Esophagus mucosa (tissue), 1 donor: ENCODE measurements around the gene OSBPL9. TPM values are rescaled to one million over a fixed set of nuclear protein-coding genes. Genes with fewer than 3 reads are reported as not detected.
"Not testable (repeated sequence)": the region's sequence is repeated elsewhere in the genome, so short reads cannot be mapped to it uniquely, and the experiment has no call there.

Source experiments
- ATAC-seq: fragments of 200-7000 bp; cut with Tn5 transposase; one replicate; pipeline ENCODE4 v1.9.1; 2020
- total RNA-seq: library from RNA; stranded (reverse); gene quantifications from one replicate; pipeline ENCODE4 v1.2.4, GENCODE V29; 2023
- donor health status: DM: yes; HTN: yes; CAD: no.

OSBPL9 gene
- total RNA-seq, 1 donor from 2014 or later = 32.5 TPM

GRCh38 chr1:51794260-51794659, 177.4 kb downstream of the OSBPL9 start:
- no peak for ATAC-seq

GRCh38 chr1:51794868-51795267, 178.0 kb downstream of the OSBPL9 start:
- no peak for ATAC-seq

- no peak for ATAC-seq
Measured at GRCh38 chr1:51799372-51799771, 182.5 kb downstream of the OSBPL9 start.

GRCh38 chr1:51814513-51814912, 197.6 kb downstream of the OSBPL9 start:
- no peak for ATAC-seq

- no peak for ATAC-seq
Measured at GRCh38 chr1:51818487-51818886, 201.6 kb downstream of the OSBPL9 start.

GRCh38 chr1:51819021-51819420, 202.1 kb downstream of the OSBPL9 start:
- not testable (repeated sequence) for ATAC-seq

GRCh38 chr1:51819810-51820209, 202.9 kb downstream of the OSBPL9 start:
- no peak for ATAC-seq

GRCh38 chr1:51829058-51829457, 212.2 kb downstream of the OSBPL9 start:
- ATAC-seq = peak; percentile 72

- ATAC-seq = no peak
Measured at GRCh38 chr1:51833700-51834099, 216.8 kb downstream of the OSBPL9 start.

- ATAC-seq = no peak
Measured at GRCh38 chr1:51837243-51837642, 220.4 kb downstream of the OSBPL9 start.

Other genes starting within 250 kb of the OSBPL9 start
- gene EPS15, start 97.8 kb upstream of the OSBPL9 start, total RNA-seq = 33.1 TPM